NCI-H345 treated with DMSO at 0.1 percent for 48 hours (cell line): ENCODE results near the gene CRYGC.
A peak's percentile ranks its signal among the peaks of the same experiment; 100 is the strongest.
"Not testable (repeated sequence)": the region's sequence is repeated elsewhere in the genome, so short reads cannot be mapped to it uniquely, and the experiment has no call there.

Experiments
- DNase-seq: peaks from one replicate; lab custom pipeline; 2025; ENCODE audit not compliant: unreplicated experiment; lab: John Stamatoyannopoulos, UW

Gene CRYGC

DNA sequence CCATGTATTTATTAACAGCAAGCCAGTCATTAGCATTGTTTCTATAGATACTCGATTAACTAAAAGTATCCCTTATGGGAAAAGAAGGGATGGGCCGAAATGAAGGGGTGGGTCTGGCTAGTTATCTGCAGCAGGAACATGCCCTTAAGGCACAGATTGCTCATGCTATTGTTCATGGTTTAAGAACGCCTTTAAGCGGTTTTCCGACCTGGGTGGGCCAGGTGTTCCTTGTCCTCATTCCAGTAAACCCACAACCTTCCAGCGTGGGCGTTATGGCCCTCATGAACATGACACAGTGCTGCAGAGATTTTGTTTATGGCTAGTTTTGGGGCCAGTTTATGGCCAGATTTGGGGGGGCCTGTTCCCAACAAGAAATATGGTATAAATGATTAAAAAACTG, 8.7 kb upstream of the CRYGC start:
- DNase-seq, result not testable (repeated sequence)

DNA sequence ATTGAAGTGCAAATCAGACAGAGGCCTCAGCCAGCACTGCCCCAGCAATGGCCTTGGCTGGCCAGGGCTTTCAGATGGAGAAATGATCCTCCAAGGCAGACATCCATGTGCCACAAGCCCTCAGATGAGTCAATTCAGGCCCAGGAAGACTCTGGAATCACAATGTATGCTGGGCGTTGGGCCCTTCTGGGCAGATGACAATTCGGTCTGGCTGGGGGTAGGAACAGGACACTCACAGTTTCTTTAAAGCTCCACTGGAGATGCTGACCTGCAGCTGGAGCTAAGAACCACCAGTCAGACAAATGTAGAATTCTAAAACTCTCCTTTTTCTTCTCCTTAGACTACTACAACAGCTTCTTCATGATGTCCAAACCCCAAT, 7.1 kb upstream of the CRYGC start:
- no peak for DNase-seq

DNA sequence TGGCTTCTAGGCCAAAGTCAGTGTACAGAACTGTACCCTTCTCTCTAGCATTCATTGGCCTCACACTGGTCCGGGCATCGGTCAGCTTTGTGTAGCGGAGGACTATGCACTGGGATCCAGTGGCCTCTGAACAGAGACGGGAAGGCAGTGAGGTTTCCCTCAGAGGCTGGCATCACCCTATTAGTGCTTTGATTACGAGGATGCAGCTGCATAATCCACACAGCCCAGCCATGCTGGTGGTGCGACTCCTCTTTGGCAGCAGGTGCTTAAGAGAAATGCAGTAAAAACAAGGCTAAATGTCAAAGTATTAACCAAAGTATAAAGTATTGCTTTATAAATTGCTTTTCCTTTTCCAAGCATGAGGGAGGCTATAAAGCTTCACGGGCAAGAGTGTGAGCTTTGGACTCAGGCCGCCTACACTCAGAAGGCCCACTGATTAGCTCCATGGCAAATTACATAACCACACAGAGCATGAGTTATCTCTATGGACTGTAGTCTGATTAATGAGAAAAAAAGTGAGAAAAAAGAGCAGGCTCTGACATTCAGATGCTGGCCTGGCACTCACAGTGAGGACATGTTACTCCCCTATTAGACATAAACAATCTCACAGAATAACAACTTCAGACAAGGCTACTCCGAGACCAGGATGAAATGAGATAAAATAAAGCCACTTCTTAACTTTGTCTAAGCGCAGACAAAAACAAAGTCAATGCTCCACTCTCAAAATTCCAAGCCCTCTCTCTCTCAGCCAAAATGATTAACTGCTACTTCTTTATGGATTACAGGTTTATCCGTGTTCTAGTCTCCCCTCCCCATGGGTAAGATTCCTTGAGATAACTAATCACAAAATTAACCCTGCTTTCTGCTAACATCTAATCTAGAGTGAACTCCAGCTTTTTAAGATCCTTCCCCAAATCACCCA, 6.4 kb upstream of the CRYGC start:
- DNase-seq, result no peak

DNA sequence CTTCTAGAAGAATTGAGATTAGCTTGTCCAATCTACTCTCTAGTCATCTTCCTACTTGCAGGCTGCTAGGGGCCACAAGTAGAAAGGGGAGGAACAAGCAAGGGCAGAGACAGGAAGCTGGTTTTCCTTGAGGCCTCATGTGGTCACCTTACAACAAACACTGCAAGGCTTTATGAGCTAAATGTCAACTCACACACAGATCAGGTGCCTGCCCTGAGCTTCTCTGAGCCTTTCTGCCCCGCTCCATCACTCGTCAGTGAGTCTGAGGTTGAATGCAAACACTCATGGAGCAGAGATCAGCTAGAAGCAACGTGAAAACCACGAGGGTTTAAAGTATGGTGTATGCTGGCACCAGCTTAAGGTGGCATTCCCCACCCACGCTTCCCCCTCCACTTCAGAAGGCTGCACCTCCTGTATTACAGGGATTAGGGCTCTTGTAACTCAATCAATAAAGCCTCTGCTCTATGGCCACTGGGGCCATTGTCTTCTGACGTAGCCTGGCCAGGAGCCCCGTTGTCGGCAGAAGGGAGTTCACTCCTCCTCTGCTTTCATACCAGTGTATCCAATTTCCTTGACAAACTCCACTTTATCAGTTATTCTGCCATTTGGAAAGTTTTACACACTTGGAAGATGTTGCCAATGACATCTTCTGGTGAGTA, 5.4 kb upstream of the CRYGC start:
- no peak for DNase-seq

DNA sequence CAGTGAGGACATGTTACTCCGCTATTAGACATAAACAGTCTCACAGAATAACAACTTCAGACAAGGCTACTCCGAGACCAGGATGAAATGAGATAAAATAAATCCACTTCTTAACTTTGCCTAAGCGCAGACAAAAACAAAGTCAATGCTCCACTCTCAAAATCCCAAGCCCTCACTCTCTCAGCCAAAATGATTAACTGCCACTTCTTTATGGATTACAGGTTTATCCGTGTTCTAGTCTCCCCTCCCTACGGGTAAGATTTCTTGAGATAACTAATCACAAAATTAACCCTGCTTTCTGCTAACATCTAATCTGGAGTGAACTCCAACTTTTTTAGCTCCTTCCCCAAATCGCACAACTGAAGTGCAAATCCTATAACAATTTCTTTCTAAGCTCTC, 1.1 kb upstream of the CRYGC start:
- no peak for DNase-seq

DNA sequence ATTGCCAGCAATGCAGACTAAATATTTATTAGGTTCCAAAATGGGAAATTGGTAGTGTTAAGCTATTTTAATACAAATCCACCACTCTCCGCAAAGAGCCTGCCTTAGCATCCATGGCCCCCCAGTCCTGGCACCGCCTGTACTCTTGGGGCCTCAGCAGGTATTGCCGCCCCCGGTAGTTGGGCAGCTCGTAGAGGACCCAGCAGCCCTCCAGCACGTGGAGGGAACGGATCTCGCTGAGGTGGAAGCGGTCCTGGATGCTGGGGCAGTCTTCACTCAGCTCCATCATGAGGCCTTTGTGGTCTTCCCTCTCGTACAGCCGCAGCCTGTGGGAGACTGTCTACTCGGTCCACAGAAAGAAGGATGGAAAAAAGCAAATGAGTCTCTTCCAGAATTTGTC, 1.5 kb downstream of the CRYGC start:
- DNase-seq, result no peak

DNA sequence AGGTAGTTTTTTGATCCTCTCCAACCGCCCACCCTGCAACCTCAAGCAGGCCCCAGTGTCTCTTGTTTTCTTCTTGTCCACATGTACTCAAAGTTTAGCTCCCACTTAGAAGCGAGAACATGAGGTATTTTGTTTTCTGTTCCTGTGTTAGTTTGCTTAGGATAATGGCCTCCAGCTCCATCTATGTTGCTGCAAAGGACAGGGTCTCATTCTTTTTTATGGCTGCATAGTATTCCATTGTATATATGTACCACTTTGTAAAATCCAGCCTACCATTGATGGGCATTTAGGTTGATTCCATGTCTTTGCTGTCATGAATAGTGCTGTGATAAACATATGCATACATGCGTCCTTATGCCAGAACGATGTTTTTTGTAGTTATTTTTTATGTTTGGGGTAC, 2.5 kb downstream of the CRYGC start:
- no peak for DNase-seq

DNA sequence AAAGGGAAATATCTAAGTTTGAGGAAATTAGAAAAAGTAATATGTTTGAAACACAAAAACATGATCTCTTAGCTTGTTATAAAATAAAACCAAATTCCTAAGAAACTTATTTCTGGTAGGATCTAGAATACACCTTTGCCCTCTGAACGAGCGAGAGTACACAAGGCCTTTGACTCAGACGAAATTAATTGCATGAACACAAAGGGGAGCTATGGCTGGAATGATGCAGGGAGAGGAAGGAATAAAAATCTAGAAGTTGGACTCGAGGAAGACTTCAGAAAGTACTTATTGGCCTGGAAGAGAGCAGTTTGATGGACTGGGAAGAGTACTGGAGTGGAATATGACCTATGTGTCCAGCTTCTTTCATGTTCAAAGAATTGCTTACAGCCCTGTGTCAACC, 4.4 kb downstream of the CRYGC start:
- DNase-seq, result no peak

DNA sequence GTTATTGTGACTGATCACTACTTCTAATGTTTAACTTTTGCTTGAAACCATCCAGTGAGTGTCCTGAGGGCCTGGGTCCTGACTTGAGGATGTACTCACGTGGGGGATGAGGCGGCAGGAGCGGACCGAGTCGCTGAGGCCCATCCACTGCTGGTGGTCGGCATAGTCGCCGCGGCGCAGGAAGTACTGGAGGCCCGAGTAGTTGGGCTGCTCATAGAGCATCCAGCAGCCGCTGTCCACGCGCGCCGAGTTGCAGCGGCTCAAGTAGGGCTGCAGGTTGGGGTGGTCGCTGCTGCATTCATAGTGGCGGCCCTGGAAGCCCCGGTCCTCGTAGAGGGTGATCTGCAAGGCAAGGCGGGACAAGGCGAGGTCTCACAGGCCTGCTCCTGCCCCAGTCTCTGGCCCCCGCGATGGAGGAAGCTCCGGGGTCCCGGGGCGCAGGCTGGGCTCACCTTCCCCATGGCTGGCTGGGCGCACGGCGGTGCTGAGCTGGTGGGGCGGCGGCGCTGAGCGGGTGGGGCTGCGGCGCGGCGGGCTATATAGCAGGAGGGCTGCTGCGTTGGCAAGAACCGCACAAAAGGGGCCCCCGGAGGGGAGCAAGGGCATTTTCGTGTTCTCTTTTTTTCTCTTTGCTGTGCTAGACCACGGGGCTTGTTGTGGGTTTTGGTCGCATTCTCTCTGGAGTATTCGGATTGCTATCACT, 5.5 kb downstream of the CRYGC start, which contains the start of gene CRYGD:
Gene CRYGD (minus strand): TSS at position 512 of the 703 bp plus-strand sequence. CDS start 51 bp downstream, at position 461.
- not testable (repeated sequence) for DNase-seq

DNA sequence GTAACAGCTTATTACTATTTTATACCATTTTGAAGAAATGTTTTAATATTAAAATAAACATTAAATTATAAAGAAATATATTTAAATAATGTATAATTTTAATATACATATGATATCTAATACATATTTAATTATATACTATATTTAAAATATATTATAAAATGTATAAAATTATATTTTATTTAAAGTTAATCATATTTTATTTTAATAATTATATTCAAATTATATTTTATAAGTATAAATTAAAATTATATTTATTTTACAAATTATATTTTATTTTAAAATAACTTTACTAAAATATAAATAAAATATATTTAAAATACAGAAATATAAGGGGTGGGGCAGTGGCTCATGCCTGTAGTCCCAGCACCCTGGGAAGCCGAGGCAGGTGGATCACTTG, 7.4 kb downstream of the CRYGC start:
- no peak for DNase-seq

DNA sequence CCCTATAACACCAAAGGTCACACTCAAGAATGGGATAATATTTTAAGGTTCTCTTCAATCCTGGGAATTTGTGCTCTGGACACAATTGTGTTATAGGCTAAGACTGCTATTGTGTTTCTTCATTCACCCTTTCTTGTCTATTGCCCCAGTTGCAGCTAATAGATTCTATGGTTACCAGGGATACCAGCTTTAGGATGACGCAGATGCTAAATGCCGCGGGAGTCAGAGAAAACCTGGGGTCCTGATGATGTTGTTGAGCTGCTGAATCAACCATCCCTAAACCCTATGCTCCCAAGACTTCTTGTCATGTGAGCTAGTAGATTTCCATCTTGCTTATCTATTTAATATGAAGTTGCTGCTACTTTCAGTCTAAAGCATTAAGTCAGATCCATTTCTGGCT, 10.7 kb downstream of the CRYGC start:
- DNase-seq, result no peak

DNA sequence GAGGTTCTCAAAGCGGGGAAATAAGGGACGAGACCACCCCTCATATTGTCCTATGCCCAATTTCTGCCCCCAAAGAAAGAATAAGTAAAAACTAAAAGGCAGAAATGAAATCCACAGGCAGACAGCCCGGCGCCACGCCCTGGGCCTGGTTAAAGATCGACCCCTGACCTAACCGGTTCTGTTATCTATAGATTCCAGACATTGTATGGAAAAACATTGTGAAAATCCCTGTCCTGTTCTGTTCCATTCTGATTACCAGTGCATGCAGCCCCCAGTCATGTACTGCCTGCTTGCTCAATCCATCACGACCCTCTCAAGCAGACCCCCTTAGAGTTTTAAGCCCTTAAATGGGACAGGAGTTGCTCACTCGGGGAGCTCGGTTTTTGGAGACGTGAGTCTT, 12.2 kb downstream of the CRYGC start:
- DNase-seq, result not testable (repeated sequence)

DNA sequence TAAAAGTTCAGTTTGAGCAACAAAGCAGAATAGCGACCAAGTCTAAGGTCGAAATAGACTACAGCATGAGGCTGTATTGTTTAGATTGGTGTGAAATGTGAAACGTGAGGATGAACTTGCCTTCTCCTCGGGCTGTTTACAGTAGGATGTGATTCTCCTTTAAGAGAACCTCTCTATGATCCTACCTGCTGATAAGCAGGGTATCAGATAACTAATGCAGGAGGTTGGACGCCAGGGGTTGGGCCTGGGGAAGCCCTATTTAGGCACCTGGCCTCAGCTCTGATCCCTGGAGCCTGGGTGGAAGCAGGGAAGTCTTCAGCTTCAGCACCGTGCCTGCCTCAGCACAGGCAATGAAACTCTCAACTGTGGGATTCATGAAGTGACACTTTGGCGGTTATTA, 16.7 kb downstream of the CRYGC start:
- DNase-seq, result peak; percentile 65

DNA sequence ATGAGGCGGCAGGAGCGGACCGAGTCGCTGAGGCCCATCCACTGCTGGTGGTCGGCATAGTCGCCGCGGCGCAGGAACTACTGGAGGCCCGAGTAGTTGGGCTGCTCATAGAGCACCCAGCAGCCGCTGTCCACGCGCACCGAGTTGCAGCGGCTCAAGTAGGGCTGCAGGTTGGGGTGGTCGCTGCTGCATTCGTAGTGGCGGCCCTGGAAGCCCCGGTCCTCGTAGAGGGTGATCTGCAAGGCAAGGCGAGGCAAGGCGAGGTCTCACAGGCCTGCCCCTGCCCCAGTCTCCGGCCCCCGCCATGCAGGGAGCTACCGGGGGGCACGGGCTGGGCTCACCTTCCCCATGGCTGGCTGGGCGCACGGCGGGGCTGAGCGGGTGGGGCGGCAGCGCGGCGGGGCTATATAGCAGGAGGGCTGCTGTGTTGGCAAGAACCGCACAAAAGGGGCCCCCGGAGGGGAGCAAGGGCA, 17.3 kb downstream of the CRYGC start:
- not testable (repeated sequence) for DNase-seq

DNA sequence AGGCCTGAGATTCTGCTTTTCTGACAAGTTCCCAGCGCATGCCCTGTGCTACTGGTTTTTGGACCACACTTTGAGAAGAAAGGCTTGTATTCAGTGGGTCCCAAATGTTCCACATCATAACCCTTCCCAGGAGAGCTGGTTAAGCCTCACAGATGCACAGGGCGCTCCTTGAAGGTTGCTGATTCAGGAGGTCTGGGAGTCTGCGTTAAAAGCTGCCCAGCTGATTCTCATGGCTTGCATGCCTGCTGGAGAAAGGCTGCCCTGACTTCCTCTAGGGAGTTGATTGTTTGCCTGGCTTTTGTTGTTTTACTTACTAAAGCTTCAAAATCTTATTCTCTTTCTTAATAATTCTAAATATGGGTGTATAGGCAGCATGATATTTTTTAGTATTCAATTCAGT, 26.0 kb downstream of the CRYGC start:
- no peak for DNase-seq

DNA sequence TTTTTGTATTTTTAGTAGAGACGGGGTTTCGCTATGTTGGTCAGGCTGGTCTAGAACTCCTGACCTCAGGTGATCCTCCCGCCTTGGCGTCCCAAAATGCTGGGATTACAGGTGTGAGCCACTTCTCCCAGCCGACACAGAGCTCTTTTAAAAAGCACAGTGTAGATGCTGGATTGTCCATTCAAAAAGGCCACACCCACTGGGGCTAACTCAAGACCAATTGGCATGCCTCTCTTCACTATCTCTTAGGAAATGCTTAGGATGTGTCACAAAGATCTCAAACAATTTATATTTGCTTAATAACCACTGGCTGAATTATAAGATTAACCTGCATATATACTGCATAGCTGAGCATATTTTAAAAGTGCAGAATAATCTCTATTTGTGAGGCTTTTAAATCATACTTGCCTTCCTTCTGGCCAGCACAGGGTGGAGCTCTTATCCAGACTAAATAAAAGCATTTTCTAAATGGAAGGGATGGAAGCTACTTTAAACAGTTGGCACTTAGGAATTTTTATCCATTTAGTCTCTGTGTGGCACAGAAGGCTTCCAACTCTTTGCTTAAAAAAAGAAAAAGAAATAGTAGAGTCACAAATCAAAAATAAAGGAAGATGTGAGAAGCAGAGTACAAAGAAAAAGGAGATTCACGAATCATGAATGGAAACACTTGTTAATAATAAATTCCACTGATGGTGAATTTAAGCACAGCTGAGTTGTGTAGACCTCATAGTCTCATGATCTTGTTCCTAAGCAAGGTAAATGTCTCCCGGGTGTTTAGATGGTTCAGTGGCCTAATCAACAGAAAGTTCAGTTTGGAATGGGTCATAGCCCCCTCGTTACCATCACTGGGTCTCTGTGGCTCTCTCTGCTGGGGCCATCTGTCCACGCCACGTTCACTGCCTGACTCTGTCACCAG, 27.7 kb downstream of the CRYGC start:
- peak; percentile 23 for DNase-seq

DNA sequence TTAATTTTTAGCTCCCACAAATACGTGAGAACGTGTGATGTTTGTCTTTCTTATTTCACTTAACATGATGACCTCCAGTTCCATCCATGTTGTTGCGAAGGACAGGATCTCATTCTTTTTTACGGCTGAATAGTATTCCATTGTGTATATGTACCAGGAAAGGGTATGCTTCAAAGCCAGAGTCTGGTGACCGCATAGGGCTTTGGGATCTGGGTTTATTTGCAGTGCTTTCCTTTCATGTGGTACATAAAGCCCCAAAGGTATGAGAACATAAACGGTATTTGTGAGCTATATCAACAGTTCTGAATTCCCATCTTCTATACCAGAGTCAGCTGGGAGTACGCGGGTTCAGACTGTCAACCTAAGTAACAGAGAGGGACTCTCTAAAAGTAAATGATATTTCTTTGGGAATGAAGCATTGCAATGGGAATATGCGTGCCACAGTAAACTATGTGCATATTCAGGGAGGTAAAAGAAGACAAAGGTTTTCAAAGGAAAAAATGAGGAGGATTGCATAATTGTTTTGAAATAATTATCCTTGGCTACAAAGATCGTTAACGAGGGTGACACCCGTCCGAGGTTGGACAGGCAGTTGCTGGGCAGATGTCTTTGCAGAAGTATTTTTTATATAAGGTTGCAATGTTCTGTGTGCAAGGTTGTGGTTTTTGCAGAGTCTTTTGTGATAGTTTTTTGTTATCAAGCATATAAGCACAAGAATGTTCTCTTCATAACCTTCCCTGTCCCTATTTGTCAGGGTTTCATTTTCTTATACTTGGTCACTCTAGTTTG, 29.8 kb downstream of the CRYGC start:
- DNase-seq, result no peak

DNA sequence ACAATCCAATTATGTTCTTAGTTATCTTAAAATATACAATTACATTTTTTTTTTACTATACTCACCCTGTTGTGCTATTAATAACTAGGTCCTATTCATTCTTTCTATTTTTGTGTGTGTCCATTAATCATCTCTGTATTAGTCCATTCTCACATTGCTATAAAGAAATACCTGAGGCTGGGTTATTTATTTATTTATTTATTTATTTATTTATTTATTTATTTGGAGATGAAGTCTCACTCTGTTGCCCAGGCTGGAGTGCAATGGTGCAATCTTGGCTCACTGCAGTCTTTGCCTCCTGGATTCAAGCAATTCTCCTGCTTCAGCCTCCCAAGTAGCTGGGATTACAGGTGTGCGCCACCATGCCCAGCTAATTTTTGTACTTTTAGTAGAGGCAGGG, 30.9 kb downstream of the CRYGC start:
- not testable (repeated sequence) for DNase-seq

DNA sequence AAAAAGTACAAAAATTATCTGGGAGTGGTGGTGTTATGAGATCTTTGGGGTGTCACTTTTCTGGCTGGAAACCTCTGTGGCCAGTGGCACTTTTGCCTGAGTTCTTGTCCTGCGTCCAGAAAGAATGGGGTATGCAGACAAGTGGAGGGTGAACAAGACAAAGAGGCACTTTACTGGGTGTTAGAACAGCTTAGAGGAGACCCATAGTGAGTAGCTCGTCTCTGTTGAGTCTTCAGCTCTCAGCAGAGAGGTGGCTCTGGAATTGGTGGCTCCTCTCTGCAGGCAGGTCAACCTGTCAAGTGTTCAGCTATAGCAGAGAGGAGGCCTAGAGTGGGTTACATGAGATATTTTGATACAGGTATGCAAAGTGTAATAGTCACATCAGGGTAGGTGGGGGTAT, 31.4 kb downstream of the CRYGC start:
- DNase-seq, result no peak

DNA sequence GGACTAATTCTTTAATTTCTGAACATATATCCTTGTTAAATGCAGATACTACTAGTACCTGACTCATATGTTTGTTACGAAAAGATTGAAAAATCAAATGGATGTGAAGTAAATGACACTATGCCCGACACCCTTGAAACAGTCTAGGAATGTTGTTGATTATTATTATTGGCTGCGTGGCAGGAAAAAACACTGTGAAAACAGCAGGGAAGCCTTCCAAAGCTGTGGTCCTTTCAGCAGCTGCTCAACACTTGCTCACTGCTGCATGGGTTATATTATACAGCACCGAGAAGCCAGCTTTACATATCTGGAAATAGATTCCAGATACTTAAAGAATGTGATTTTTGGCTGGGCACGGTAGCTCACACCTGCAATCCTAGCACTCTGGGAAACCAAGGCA, 31.8 kb downstream of the CRYGC start:
- DNase-seq, result no peak
